ENCODE results near the gene ATP6V1G3. TPM values are rescaled to one million over a fixed set of nuclear protein-coding genes. Genes with fewer than 3 reads are reported as not detected.

ATP6V1G3 gene
- total and polyA plus RNA-seq, 2 of the 4 experiments (the other 2 are of a cell fraction), result not detected

GRCh38 chr1:198574325-198574724, 33.8 kb upstream of the ATP6V1G3 start:
- Histone ChIP-seq H2BK5ac (ENCODE audit: low read depth, low read length, poor library complexity, severe bottlenecking) (no peak overlapping the region), H4K20me1 (ENCODE audit: insufficient read depth, low read length) (no peaks in the 10 kb centered on the region), H3K4me1 (ENCODE audit: control insufficient read depth, insufficient read depth, low read length) (no peaks in the 10 kb centered on the region), H3K36me3 (ENCODE audit: control insufficient read depth, insufficient read depth, low read length) (no peaks in the 10 kb centered on the region), H2AK5ac (ENCODE audit: low read depth, low read length) (no peak overlapping the region), H2AFZ (replicated peaks; ENCODE audit: low read length, poor library complexity) (no peak overlapping the region), H3K9me1 (ENCODE audit: insufficient read depth, low read length) (no peaks in the 10 kb centered on the region; the same call in 1 of the 2 replicates), H2BK20ac (ENCODE audit: low read depth, low read length) (no peak overlapping the region), H3K27me3 (ENCODE audit: control insufficient read depth, insufficient read depth, low read length) (no peaks in the 10 kb centered on the region), H2BK15ac (ENCODE audit: low read depth, low read length) (no peak overlapping the region), H4K91ac (ENCODE audit: insufficient read depth, low read depth, low read length) (no peak overlapping the region), H3K27ac (ENCODE audit: insufficient read depth, low read length) (no peak overlapping the region), H4K8ac (ENCODE audit: low read depth in 2 of 2, low read length in 2 of 2) (no peak overlapping the region), H3K14ac (replicated peaks; ENCODE audit: low read depth, low read length) (no peak overlapping the region), H4K5ac (ENCODE audit: low read depth, low read length) (no peak overlapping the region), H3K9ac (ENCODE audit: low read depth, low read length) (no peak overlapping the region), H3K4me2 (ENCODE audit: low read depth, low read length) (no peak overlapping the region), H3K23ac (ENCODE audit: low read depth, low read length) (no peak overlapping the region), H2BK120ac (ENCODE audit: low read depth, low read length) (no peak overlapping the region), H2AK9ac (replicated peaks; ENCODE audit: low read depth, low read length, poor library complexity) (no peak overlapping the region), H3K9me3 (ENCODE audit: control insufficient read depth, insufficient read depth, low read length) (no peaks in the 10 kb centered on the region), H3K18ac (ENCODE audit: low read depth, low read length) (no peak overlapping the region), H3K4me3 (ENCODE audit: insufficient read depth, low read depth, low read length) (no peak overlapping the region), H3K4ac (ENCODE audit: low read depth, low read length) (no peak overlapping the region), H3K79me1 (ENCODE audit: low read depth in 1 of 2, low read length in 2 of 2) (no peaks in the 10 kb centered on the region), H3K56ac (ENCODE audit: extremely low read depth, insufficient read depth, low read length) (no peak overlapping the region)
- no peak for ATAC-seq (ENCODE audit: low read depth)
- ChIA-PET POLR2A (ENCODE audit: unreplicated experiment) (no interaction called here), CTCF (no interaction called here)
- BruUV-seq (replicated peaks), result no TSS peak
- no peak for DNase-seq
- TF ChIP-seq MAFK (IDR thresholded peaks at IDR 0.05; ENCODE audit: low read depth, low read length) (no peak), FOS (IDR thresholded peaks at IDR 0.05; ENCODE audit: low read depth, low read length) (no peak), ELK1 (IDR thresholded peaks at IDR 0.05; ENCODE audit: borderline replicate concordance, low read depth, low read length) (no peak), MAZ (IDR thresholded peaks at IDR 0.05; ENCODE audit: borderline replicate concordance, low read depth, low read length) (no peak), CTCF (conservative IDR thresholded peaks at IDR 0.05; ENCODE audit: low read depth, low read length) (no peak), CEBPB (IDR thresholded peaks at IDR 0.05; ENCODE audit: low read depth, low read length) (no peak), NFE2L2 (IDR thresholded peaks at IDR 0.05; ENCODE audit: low read depth, low read length) (no peak), POLR2A (IDR thresholded peaks at IDR 0.05; ENCODE audit: low read depth, low read length) (no peak), RFX5 (IDR thresholded peaks at IDR 0.05; ENCODE audit: low read depth, low read length) (no peak), USF2 (IDR thresholded peaks at IDR 0.05; ENCODE audit: low read depth, low read length) (no peak), SMC3 (IDR thresholded peaks at IDR 0.05; ENCODE audit: low read depth, low read length) (no peak), MXI1 (IDR thresholded peaks at IDR 0.05; ENCODE audit: borderline replicate concordance, low read depth, low read length) (no peak), CHD1 (IDR thresholded peaks at IDR 0.05; ENCODE audit: low read depth, low read length) (no peak), RCOR1 (IDR thresholded peaks at IDR 0.05; ENCODE audit: insufficient replicate concordance, low read length) (no peak), BHLHE40 (IDR thresholded peaks at IDR 0.05; ENCODE audit: low read depth, low read length) (no peak), RAD21 (IDR thresholded peaks at IDR 0.05; ENCODE audit: low read length) (no peak)
- WGBS, 2 experiments (ENCODE audit: extremely low coverage in 2 of 2, insufficient read length in 1 of 2), result no CpG with 5 or more reads among the region's 1 CpG
- in situ Hi-C loops (cut with MboI; ENCODE audit: low sequenced_read_pairs), result no loop called here
- dilution Hi-C loops (cut with HindIII; ENCODE audit: low sequenced_read_pairs, unreplicated experiment), result no loop called here
- intact Hi-C loops (cut with micrococcal nuclease), result no loop called here

Data from IMR-90 (cell line).